Esophagus squamous epithelium (tissue), 4 donors: ENCODE measurements around the gene TEP1.

ENCODE experiments used
- CTCF ChIP-seq, 6 experiments: fragments of 450-650 bp in 4 of 6; fragments of 200-600 bp in 2 of 6; sonication (generic) in 2 of 6; IDR thresholded peaks; one replicate each; pipeline ENCODE4 v1.5.1; 2016 to 2019; ENCODE audit warnings: antibody characterized with exemption in 6 of 6, mild to moderate bottlenecking in 4 of 6, moderate library complexity in 4 of 6
- POLR2A ChIP-seq, 4 donors: fragments of 450-650 bp; IDR thresholded peaks; one replicate each; pipeline ENCODE4 v1.6.1; 2017; ENCODE audit warnings: antibody characterized with exemption in 4 of 4, mild to moderate bottlenecking in 4 of 4, moderate library complexity in 3 of 4

DNA sequence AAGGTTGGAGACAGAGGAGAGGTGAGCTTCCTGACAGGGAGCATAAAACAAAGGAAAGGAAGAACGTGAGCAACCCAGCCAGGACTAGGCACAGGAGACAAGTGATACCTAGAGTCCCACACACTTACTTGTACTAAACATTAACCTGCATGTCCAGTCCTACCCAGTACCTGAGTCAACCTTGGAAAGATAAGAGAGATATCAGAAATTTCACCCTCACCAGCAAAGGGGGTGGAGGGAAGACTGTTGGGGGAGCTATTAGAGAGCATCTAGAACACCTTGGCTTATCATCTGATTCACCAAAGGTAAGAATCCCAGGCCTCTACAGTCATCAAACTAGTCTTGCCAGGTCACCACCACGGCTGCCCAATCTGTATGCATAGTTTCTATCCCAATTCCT is 11.6 kb upstream of the TEP1 start:
- no peak for TF ChIP-seq CTCF (IDR thresholded peaks at IDR 0.05)
- no peak for TF ChIP-seq POLR2A (IDR thresholded peaks at IDR 0.05)
